Suppressor macrophage treated with lipopolysaccharide for 1 hour (primary cell): ENCODE measurements around the gene IL36RN.
"Not testable (repeated sequence)": the region's sequence is repeated elsewhere in the genome, so short reads cannot be mapped to it uniquely, and the experiment has no call there.

ENCODE experiments used
- DNase-seq, 3 donors: peaks; one replicate each; pipeline ENCODE4 v3.0.0-alpha.2; 2020 to 2022

The IL36RN gene

DNA sequence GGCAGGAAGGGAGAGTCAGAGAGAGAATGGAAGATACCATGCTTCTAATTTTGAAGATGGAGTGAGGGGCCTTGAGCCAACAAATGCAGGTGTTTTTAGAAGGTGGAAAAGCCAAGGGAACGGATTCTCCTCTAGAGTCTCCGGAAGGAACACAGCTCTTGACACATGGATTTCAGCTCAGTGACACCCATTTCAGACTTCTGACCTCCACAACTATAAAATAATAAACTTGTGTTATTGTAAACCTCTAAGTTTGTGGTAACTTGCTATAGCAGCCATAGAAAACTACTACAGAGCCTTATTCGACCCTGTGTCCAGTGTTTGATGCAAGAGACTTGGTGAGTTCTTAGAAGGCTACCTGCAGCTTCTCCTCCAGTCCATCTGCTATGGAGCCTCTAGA, 16.6 kb downstream of the IL36RN start:
- no peak for DNase-seq

DNA sequence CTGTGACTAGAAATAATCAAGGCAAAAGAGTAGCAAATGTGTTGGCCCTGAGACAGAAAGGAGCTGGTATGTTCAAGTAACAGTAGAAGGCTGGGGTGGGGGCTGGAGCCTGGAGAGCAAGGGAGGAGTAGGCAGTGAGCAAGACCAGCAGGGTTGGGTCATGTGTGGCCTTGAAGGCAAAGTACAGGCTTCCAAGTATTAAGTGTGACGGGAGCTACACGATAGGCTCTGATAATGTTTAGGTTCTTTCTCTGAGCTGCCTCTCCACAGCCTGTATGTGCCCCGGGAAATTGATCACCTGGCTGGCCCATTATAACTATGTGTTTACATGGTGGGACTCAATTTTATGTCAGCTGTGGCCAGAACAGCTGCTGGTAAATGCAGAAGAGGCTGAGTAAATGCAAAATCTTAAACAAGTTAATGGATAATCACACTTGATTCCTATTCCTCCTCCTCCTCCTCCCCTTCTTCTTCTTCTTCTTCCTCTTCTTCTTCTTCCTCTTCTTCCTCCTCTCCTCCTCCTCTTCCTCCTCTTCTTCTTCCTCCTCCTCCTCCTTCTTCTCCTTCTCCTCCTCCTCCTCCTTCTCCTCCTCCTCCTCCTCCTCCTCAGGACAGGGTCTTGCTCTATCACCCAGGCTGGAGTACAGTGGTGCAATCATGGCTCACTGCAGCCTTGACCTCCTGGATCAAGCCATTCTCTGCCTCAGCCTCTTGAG, 18.1 kb downstream of the IL36RN start:
- no peak for DNase-seq

- DNase-seq, result no peak
These were observed 18.9 kb downstream of the IL36RN start for GRCh38 chr2:113077921-113078320.

DNA sequence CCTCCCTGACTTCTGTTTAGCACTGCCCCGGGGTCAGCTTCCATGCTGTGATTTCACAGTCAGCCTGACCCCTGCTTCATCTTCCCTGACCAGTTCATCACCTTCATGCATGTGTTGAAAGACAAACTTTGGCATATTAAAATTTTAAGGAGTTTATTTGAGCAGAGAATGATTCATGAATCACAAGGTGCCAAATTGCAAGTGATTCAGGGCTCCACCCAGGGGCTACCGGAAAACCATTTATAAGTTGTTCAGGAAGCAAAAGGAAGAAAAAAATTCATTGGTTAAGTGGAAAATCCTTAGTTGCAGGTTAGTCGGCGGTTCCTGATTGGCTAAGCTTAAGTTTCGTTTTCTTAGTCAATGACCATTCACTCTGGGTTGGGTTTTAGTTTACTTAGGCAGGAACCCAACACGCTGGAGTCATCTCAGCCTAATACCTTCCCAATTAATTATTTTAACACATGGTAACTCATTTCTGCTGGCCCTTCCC, 19.4 kb downstream of the IL36RN start:
- DNase-seq, result peak; percentile 68 to 88 (median 74)

DNA sequence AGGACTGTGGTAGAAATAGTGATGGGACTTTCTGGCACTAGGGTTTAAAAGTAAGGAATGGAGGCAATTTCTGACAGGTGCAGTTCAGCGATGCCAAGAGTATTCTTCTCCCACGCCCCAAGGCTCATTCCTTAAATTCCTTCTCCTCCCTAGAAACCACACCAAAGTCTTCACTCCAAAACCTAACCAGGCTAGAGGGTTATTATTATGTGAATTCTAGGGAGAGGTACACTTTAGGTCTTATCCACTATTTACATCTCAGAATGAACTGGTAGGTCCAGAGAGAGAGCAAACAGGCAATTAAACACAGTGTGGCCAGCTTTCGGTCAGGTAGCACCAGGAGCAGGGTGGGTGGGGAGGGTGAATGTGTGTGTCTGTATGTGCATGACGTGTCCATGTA, 20.1 kb downstream of the IL36RN start:
- no peak for DNase-seq

- peak; percentile 77 to 82 (median 81) for DNase-seq
These were observed 21.1 kb downstream of the IL36RN start for GRCh38 chr2:113080134-113080533.

DNA sequence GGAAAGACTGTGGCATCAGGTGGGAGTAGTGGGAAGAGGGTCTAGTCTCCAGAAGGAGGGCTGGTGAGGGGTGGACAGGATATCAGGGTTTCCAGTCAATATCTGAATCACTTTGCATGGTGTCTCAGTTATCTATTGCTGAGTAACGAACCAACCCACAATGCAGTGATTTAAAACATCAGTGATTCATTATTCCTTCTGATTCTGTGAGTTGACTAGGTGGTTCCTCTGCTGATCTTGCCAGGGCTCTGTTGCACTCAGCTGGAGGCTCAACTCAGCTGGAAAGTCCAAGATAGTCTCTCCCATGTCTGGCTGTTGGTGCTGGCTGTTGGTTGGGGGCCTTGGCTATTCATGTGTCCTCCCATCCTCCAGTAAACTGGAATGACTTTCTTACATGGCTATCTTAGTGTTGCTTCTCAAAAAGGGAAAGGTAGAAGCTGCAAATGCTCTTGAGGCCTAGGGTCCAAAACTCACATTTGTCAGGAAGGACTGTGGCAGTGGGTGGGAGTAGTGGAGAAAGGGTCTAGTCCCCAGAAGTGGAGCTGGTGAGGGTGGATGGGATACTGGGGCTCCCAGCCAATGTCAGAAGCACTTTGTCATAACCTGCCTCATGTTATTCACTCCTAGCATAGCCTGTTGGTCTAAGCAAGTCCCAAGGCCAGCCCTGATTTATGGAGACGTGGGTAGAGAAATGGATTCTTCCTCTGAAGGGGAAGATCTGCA, 22.7 kb downstream of the IL36RN start:
- peak; percentile 79 to 93 (median 87) for DNase-seq

- peak; percentile 95 to 99 (median 98) for DNase-seq
These were observed 24.3 kb downstream of the IL36RN start for GRCh38 chr2:113083296-113083695.

GRCh38 chr2:113084249-113085000, 25.4 kb downstream of the IL36RN start:
- DNase-seq, result peak; percentile 53 to 81 (median 75)

GRCh38 chr2:113085542-113085941, 26.5 kb downstream of the IL36RN start:
- no peak for DNase-seq

DNA sequence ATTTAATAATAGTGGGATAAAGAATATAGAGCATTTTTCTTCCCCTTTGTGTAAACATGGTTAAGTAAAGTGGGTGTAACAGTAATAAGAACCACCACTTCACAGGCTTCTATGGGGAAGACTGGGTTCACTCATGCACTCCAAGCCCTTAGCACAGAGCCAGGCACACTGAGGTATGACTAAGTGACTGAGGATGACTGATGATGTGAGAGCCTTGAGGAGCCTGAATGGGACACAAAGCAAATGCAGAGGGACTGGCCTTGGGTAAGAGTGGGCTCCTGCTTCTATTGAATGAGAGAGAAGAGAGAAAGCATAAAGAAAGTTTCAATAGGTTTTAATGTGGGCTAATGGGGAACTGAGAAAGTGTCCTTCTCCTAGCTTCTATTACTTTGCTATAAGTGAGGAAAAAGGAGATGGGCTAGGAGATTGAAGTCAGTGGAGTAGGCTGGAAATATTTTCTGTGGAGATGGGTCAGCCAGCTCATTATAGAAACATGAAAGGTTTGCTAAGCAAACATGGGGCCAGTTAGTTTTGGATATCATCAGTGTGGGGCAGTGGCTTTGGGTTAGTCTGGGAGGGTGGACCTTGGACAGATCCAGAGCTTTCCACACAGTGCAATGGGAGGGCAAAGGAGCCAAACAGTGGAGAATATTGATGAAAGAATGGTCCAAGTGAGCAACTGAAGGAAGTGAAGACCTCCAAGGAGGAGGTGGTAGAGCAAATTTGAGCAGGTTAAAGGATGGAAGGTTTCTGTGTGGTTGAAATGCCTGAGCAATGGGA, 29.4 kb downstream of the IL36RN start:
- DNase-seq, result peak in 1 of 3 donors; percentile 49

GRCh38 chr2:113089916-113090315, 30.9 kb downstream of the IL36RN start:
- DNase-seq, result peak; percentile 51 to 65 (median 59)

- DNase-seq, result peak; percentile 58 to 64 (median 64)
These were observed 32.4 kb downstream of the IL36RN start for GRCh38 chr2:113091231-113091896.

DNA sequence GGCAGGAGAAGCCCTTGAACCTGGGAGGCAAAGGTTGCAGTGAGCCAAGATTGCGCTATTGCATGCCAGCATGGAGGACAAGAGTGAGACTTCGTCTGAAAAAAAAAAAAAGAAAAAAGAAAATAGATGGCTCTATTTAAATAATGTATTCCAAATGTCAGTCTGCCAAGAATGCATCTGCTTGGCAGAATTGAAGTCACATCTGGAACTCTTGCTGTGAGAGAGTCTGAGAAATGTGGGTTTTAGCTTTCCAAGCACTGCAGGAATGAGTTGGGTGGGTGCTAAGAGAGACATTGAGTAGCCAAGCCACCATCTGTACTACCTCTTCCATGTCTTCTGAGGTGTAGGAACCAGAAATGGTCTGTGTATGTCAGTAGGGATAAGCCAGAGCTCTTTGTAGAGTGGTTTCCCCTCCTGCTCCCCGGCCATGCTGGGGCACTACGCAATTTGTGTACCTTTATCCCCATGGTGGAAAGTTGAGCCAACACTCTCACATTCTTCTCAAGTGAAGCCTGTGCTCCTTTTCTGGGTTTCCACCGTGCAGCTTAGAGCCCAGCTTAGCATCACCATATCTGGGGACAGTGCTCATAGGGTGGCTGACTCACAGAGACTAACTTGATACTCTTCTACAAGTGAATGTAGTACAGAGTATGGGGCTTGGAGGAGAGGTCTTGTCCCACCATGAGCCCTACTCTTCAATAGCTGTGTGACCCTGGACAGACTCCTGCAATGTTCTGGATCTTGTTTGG, 34.0 kb downstream of the IL36RN start:
- DNase-seq, result no peak

DNA sequence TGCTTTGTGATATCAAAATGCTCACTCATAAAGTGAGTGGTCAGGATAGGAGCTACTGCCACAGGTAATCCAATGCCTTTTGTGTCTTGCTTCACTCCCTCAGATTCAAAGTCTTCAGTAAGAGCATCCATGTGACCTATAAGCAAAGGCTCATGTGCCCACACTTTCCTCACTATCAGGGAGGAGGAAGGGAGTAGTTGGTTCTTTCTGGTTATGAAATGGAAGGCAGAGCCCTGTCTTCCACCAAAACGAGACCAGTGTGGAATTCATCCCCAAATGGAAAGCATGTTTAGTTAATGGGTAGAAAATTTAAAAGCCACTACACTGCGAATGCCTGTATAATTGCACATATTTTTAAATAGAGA, 34.6 kb downstream of the IL36RN start:
- no peak for DNase-seq

- not testable (repeated sequence) for DNase-seq
These were observed 37.3 kb downstream of the IL36RN start for GRCh38 chr2:113096306-113096705.

DNA sequence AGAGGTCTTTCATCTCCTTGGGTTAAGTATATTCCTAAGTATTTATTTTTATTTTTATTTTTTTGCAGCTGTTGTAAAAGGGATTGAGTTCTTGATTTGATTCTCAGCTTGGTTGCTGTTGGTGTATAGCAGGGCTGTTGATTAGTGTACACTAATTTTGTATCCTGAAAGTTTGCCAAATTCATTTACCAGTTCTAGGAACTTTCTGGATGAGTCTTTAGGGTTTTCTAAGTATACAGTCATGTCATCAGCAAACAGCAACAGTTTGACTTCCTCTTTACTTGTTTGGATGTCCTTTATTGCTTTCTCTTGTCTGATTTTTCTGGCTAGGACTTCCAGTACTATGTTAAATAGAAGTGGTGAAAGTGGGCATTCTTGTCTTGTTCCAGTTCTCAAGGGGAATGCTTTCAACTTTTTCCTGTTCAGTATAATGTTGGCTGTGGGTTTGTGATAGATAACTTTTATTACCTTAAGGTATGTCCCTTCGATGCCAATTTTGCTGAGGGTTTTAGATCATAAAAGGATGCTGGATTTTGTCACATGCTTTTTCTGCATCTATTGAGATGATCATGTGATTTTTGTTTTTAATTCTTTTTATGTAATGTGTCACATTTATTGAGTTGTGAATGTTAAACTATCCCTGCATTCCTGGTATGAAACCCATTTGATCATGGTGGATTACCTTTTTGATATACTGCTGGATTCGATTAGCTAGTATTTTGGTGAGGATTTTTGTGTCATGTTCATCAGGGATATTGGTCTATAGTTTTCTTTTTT, 38.0 kb downstream of the IL36RN start:
- peak in 2 of 3 donors; percentile 76 to 84 for DNase-seq

- DNase-seq, result peak in 2 of 3 donors; percentile 58 to 78
These were observed 39.0 kb downstream of the IL36RN start for GRCh38 chr2:113098041-113098440.

DNA sequence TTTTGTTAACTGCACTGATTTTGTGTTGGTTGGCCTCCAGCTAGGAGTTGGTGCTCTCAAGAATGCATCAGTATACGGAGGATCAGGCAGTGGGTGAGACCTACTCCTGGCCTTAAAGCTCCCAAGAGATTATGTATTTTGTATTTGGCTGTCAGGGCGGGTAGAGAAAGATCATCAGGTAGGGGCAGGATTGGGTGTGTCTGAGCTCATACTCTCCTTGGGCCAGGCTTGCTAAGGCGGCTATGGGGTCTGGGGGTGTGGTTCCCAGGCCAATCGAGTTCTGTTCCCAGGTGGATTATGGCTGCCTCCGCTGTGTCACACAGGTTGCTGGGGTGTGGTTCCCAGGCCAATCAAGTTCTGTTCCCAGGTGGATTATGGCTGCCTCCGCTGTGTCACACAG, 39.5 kb downstream of the IL36RN start:
- no peak for DNase-seq

GRCh38 chr2:113102133-113102532, 43.1 kb downstream of the IL36RN start:
- DNase-seq, result no peak
